ENCODE results near the gene ATP6V1G2.
A peak's percentile ranks its signal among the peaks of the same experiment; 100 is the strongest.

Gene ATP6V1G2

DNA sequence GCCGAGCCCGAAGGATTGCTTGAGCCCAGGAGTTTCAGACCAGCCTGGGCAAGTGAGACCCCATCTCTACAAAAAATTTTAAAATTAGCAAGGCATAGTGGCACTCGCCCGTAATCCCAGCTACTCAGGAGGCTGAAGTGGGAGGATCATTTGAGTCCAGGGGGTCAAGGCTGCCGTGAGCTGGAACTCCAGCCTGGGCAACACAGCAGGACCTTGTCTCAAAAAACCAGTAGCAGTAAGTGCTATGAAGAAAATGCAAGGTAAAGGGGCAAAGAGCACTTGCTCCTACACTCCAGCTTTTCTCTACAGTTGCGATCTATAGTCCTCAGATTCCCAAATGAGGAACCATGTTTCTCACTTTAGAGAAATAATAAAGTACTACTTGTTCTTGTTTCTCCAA, 2.8 kb downstream of the ATP6V1G2 start:
- FAIRE-seq: no peak
- no peak for DNase-seq (ENCODE audit: insufficient read length)
- TF ChIP-seq TAF1 (IDR thresholded peaks at IDR 0.05; ENCODE audit: borderline replicate concordance, low read depth, low read length) (no peak), POLR2AphosphoS5 (IDR thresholded peaks at IDR 0.05; ENCODE audit: low read depth, low read length) (no peak), POLR2A (IDR thresholded peaks at IDR 0.05; ENCODE audit: low read depth, low read length) (no peak)

DNA sequence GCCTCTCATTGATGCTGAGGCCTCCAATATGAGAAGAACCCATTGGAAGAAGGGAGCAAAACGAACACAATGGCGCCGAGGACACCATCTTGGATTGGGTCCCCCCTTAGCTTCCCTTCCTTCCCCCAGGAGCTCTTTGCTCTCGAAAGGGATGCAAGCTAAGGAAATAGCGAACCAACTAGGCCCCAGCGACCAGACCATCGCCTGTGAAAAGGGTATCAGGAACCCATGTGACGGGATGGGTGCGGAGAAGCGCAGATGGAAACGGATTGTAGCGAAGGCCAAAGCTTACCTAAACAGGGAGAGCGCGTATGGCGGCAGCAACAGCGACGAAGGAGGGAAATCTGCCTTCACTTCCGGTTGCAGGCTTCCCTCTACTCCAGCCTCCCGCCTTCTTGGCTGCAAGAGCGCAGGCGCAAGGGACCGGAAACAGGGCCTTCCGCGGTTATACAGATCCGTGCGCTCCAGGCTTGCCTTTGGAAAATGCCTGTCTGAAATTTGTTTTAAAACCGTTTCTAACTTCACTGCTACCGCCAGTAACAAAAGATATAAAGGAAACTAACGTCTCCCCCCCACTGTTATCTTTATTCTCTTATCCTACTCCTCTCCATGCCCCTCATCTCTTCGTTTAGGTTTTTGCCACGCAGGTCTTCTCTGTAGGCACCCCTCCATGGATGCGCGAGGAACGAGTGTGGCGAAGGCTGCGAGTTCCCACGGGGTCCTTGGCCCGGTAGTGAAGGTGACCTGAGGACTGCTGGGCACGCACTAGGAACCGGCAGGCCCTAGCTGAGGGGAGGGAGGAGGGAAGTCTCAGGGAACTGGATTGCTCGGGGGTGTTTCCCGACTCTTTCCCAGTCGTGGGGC, 4.5 kb downstream of the ATP6V1G2 start, which contains the start of gene DDX39B:
Gene DDX39B, minus strand, starts transcription at position 346 of the 864 bp plus-strand sequence. CDS start 1,471 bp downstream, outside the sequence.
- FAIRE-seq: peak; percentile 92
- peak; percentile 76 for DNase-seq (ENCODE audit: insufficient read length)
- TF ChIP-seq POLR2A (IDR thresholded peaks at IDR 0.05; ENCODE audit: low read depth, low read length) (peak; percentile 98), POLR2AphosphoS5 (IDR thresholded peaks at IDR 0.05; ENCODE audit: low read depth, low read length) (peak; percentile 99), TAF1 (IDR thresholded peaks at IDR 0.05; ENCODE audit: borderline replicate concordance, low read depth, low read length) (peak; percentile 100)

DNA sequence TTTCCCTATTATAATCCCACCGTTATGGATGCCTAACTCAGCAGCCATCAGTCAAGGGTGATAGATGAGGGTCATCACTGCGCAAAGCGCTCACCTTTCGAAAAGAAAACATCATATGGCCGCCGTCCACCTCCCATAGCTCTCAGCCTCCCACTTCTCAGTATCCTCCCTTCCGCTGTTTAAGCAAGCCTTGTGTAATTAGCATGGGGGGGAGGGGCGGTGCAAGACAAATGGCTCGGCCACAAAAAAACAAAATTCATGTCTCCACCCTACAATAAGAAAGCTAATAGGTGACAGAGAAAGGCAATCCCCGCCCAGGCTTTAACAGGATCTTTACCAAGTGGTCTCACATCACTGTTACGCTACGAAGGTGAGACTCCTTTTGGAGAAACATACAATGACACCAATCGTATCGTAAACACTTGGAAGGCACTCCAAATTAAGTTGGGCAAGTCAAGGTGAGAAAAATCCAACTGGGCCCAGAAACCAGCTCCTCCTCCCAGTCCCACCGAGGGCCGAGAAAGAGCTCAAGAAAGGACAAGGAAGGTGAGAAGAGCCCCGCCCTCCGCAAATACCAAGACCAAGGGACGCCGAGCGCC, 5.2 kb downstream of the ATP6V1G2 start:
- FAIRE-seq (peak; percentile 48), DNase-seq (ENCODE audit: insufficient read length) (no peak)
- TF ChIP-seq POLR2AphosphoS5 (IDR thresholded peaks at IDR 0.05; ENCODE audit: low read depth, low read length): no peak
- TF ChIP-seq TAF1 (IDR thresholded peaks at IDR 0.05; ENCODE audit: borderline replicate concordance, low read depth, low read length): no peak
- TF ChIP-seq POLR2A (IDR thresholded peaks at IDR 0.05; ENCODE audit: low read depth, low read length): no peak

DNA sequence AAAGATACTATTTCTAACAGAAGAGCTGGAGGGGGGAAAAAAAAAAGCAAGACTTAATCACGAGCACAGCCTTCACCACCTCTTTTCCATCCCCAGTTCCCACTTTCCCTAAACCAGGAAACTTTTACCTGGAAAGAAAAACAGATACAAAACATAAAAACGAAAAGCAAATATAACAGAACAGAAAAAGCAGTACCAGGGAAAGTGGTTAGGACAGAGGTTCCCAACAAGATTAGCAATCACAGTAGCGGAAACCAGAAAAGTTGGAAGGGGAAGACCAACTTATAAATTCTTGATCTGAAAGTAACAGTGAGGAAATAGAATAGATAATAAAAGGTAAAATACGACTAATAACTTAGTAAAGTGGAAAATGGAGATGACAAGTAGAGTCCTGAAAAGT, 5.8 kb downstream of the ATP6V1G2 start:
- FAIRE-seq (no peak), DNase-seq (ENCODE audit: insufficient read length) (no peak)
- TF ChIP-seq POLR2A (IDR thresholded peaks at IDR 0.05; ENCODE audit: low read depth, low read length) (no peak), POLR2AphosphoS5 (IDR thresholded peaks at IDR 0.05; ENCODE audit: low read depth, low read length) (no peak), TAF1 (IDR thresholded peaks at IDR 0.05; ENCODE audit: borderline replicate concordance, low read depth, low read length) (no peak)

DNA sequence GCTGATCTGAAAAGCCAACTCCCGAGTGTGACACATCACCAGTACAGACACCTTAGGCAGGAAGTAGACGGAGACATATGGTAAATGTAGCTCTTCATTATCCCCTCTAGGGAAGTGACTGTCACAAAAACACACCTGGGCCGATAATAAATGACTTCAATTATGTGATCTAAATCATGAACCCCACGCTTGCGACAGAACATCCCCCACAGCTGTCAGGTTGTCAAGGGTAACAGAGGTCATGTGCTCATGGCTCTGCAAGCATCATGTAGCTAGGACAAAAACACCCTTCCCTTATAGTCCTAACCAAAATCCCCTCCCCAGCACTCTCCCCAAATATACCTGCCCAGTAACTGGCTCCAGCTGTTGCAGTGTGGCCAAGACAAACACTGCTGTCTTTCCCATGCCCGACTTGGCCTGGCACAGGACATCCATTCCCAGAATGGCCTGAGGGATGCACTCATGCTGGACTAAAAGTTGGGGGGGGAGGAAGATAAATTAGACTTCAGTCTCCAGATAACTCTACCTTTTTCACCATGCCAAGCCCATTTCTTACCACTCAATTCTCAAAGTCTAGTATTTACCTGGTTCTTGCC, 7.5 kb downstream of the ATP6V1G2 start:
- TF ChIP-seq POLR2AphosphoS5 (IDR thresholded peaks at IDR 0.05; ENCODE audit: low read depth, low read length) (no peak), TAF1 (IDR thresholded peaks at IDR 0.05; ENCODE audit: borderline replicate concordance, low read depth, low read length) (no peak), POLR2A (IDR thresholded peaks at IDR 0.05; ENCODE audit: low read depth, low read length) (no peak)
- no peak for FAIRE-seq

DNA sequence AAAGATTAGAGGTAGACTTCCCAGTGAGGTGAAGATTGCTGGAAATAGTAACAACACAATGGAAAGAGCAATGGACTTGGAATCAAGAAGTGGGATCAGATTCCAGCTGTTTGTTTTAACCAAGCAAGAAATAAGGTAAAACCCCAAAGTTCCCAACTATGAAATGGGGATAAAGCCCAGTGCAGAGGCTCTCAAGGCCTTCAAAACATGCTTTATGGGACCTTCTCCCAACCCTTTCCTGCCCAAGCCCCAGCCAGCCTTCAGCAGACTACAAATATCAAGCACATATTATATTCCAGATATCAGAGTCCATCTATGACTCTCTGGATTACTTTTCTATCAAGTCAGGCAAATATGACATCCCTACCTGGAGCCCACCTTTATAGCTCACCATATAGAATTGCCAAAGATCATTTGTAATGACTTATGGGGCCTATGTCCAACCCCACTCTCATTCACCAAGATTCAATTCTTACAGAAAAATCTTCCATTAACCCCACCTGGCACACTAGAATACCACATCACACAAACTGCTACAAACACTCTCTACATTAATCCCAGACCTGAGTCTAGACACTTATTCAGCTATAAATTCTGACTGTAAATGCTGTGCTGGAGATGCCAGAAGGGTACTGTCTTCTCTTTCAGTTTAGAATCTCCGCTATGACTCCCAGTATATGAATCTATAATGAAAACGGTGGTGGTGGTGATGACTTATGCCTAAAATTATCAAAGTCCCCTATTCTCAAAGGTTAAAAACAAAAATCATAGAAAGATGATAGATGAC, 10.7 kb downstream of the ATP6V1G2 start:
- FAIRE-seq: no peak
- no peak for DNase-seq (ENCODE audit: insufficient read length)
- TF ChIP-seq POLR2A (IDR thresholded peaks at IDR 0.05; ENCODE audit: low read depth, low read length): peak; percentile 32; the same call in 1 of the 2 replicates
- TF ChIP-seq POLR2AphosphoS5 (IDR thresholded peaks at IDR 0.05; ENCODE audit: low read depth, low read length): no peak
- no peak for TF ChIP-seq TAF1 (IDR thresholded peaks at IDR 0.05; ENCODE audit: borderline replicate concordance, low read depth, low read length)

More for the DNA sequence above, 7.5 kb downstream of the ATP6V1G2 start:
- no peak for DNase-seq (ENCODE audit: insufficient read length)

DNA sequence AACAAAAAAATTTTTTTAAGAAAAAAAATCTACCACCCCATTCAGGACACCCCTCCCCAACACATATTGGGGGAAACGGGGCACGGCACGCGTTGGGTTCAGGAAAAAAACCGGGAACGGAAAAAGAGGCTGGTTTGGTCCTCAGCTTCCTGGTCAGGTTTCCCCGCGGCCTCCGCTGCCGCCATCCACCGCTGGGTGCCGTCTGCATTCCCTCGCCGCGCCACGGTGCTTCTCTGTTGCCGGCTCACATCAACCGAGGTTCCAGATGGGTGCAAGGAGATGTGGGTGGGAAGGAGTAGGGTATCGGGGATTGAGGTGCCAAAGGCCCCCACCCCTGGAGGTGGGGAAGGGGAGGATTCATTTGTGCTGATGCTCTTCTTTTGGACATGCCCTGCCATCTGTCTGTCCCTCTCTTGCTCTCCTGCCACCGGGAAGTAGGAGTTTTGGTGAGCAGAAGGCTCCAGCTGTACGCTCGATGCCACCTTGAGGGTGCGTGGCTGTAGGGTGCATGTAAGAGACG, 11.8 kb downstream of the ATP6V1G2 start:
- DNase-seq (ENCODE audit: insufficient read length) (no peak), FAIRE-seq (no peak)
- TF ChIP-seq POLR2A (IDR thresholded peaks at IDR 0.05; ENCODE audit: low read depth, low read length): no peak
- no peak for TF ChIP-seq TAF1 (IDR thresholded peaks at IDR 0.05; ENCODE audit: borderline replicate concordance, low read depth, low read length)
- TF ChIP-seq POLR2AphosphoS5 (IDR thresholded peaks at IDR 0.05; ENCODE audit: low read depth, low read length): no peak

DNA sequence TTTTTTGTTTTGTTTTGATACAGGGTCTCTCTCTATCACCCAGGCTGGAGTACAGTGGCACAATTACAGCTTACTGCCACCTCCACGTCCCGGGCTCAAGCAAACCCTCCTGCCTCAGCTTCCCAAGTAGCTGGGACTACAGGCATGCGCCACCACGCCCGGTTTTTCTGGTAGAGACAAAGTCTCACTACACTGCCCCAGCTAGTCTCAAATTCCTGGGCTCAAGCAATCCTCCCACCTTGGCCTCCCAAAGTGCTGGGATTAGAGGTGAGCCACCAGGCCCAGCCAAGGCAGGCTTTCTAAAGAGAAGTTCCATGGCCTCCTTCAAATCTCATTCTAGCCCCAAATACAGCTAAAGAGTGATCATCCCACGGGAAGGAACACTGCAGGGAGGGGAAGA, 12.4 kb downstream of the ATP6V1G2 start:
- no peak for FAIRE-seq
- TF ChIP-seq TAF1 (IDR thresholded peaks at IDR 0.05; ENCODE audit: borderline replicate concordance, low read depth, low read length): no peak
- peak; percentile 44; the same call in 1 of the 2 replicates for TF ChIP-seq POLR2A (IDR thresholded peaks at IDR 0.05; ENCODE audit: low read depth, low read length)
- DNase-seq (ENCODE audit: insufficient read length): no peak

DNA sequence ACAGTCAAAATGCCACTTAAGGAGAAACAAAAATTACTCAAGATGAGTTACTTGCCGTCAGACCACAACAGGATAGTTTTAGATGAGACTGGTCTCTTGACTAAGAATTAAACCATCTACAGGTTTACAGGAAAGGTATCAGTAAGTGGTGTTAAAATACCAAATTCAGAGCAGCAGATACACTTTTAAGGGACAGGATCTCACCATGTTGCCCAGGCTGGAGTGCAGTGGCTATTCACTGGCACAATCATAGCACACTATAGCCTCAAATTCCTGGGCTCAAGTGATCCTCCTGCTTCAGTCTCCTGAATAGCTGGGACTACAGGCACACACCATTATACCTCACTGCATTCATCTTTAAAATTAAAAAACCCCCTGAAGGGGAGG, 13.0 kb downstream of the ATP6V1G2 start:
- DNase-seq (ENCODE audit: insufficient read length) (no peak), FAIRE-seq (no peak)
- TF ChIP-seq POLR2A (IDR thresholded peaks at IDR 0.05; ENCODE audit: low read depth, low read length): no peak; the same call in 1 of the 2 replicates
- 0 out of 2 replicates have a peak, but pooled peaks have one; percentile 19 for TF ChIP-seq POLR2AphosphoS5 (IDR thresholded peaks at IDR 0.05; ENCODE audit: low read depth, low read length)

DNA sequence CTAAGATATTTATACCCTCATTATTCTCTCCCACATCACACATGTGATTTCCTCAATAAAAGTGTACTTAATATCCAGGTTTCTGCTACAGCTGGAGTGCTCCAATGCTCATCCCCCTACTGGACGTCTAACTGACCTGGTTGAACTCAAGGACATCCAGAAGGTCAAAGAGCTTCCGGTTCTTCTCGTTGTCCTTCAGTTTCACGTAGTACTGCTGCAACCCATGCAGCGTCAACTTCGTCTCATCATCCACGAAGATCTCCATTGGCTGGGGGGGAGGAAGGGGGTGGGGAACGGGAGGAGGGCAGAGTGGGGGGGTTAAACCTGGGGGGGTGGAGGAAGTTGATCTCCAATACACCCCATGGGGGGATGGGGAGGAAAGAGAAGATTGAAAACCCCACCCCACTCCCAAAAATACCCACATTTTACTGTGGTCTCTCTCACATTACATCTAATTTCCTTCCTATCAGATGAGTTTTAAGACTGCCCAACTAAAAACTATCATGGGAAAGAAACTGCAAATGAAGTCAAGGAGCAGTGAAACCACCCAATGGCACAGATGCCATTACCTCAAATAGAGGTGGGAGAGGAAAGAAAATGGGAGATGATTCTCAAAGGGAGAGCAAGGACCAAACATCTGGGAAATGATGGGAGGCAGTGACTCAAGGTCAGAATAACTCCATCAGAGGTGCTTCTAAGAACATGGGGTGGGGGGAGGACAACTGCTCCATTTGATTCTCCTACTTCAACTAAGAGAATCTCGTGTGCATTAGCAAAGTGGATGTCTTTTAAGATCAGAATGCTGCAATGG, 13.6 kb downstream of the ATP6V1G2 start:
- no peak; the same call in none of the 2 replicates for TF ChIP-seq POLR2AphosphoS5 (IDR thresholded peaks at IDR 0.05; ENCODE audit: low read depth, low read length)
- TF ChIP-seq POLR2A (IDR thresholded peaks at IDR 0.05; ENCODE audit: low read depth, low read length): peak; percentile 17; the same call in 1 of the 2 replicates
- no peak for TF ChIP-seq TAF1 (IDR thresholded peaks at IDR 0.05; ENCODE audit: borderline replicate concordance, low read depth, low read length)
- FAIRE-seq (no peak), DNase-seq (ENCODE audit: insufficient read length) (no peak)

Measured in GM12892 (cell line).